Airway epithelial cell (primary cell): ENCODE results near the gene SAG. TPM values are rescaled to one million over a fixed set of nuclear protein-coding genes. Genes with fewer than 3 reads are reported as not detected.

ENCODE experiments used
- total RNA-seq: library from RNA; depleted of rRNA; stranded (reverse); fragments of >200 nt; gene quantifications from 2 replicates; pipeline ENCODE4 v1.2.3, GENCODE V29; 2015

The SAG gene
- total RNA-seq = not detected in 2 replicates

DNA sequence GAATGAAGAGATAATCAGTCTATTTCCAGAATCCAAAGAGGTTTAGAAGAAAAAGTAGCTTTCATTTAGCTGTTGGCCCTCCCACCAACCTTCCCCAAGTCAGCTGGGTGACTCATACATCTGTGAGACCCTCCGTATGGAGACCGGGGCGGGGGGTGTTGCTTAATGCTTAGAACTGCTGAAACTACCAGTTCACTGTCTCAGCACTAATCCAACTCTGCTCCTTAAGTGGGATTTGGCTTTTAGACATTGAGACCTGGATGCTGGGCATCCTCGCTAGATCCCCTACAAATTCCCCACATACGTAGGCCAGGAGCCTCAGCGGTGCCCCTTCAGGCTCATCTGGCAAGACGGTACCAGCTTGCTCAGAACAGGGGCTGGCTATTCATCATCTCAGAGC is at the start of gene SAG:
SAG (plus strand) TSS at position 252 of the 400 bp plus-strand sequence. CDS start 1,374 bp downstream, outside the sequence.

DNA sequence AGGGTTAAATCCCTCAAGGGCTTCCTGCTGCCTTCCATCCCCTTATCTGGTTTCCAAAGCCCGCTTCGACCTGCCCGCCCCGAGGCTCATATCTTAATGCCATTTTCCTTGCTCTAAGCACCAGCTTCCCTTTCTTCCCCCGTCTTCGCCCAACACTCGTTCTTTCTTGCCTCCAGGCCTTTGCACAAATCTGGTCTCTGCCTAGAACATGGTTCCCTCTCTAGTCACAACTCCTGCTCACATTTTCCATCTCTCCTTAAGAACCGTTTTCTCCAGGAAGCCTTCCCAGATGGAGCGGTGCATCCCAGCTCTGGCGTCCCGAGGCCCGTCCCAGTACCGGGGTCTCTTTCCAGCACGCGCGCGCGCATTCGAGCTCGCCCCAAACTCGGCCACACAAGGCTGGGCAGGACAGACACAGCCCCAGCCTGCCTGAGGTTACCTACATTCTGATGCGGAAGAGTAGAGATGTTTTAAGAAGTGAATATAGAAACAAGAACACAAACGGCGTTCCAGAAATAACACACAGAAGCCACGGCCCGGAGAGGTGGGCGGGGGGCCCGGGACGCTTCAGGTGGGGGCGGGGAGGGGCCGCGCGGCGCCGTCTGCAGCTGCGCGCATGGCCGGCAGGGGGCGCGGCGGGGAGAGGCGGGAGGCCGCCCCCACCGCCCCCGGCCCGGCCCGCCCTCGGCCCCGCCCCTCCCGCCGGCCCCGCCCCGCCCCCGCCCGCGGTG is 46.3 kb downstream of the SAG start, which contains the start of gene DGKD:
DGKD (plus strand) TSS at position 726 of the 731 bp plus-strand sequence. CDS start 25 bp downstream, outside the sequence.

Other genes with a start within 250 kb of the SAG start
- 24.9 and 33.6 TPM in 2 replicates for gene INPP5D, start 247.5 kb upstream of the SAG start, total RNA-seq
- 22.7 and 23.7 TPM in 2 replicates for gene ATG16L1, start 56.1 kb upstream of the SAG start, total RNA-seq
- gene DGKD, start 46.7 kb downstream of the SAG start, total RNA-seq = 6.8 and 7.3 TPM in 2 replicates